Measurements from ENCODE around the gene FXYD1. TPM values are rescaled to one million over a fixed set of nuclear protein-coding genes. Genes with fewer than 3 reads are reported as not detected.
A peak's percentile ranks its signal among the peaks of the same experiment; 100 is the strongest.

The FXYD1 gene
- total RNA-seq, 1 experiment from 2014 or later = not detected

GRCh38 chr19:35105047-35105410 is 33.6 kb upstream of the FXYD1 start:
- H3K4me1 Mint-ChIP-seq (ENCODE audit: insufficient read depth, unreplicated experiment) = peaks cover 19% of the 10 kb centered on the region
- no peak for TF ChIP-seq CTCF (IDR thresholded peaks at IDR 0.05; ENCODE audit: unreplicated experiment)
- no peaks in the 10 kb centered on the region for H3K27me3 Mint-ChIP-seq (ENCODE audit: insufficient read depth, unreplicated experiment)
- H3K27ac Mint-ChIP-seq (ENCODE audit: low read depth, unreplicated experiment) = no peak overlapping the region
- H3K4me3 Mint-ChIP-seq (ENCODE audit: unreplicated experiment) = no peak overlapping the region
- no TSS peak for BruUV-seq (replicated peaks)
- no peak for DNase-seq (ENCODE audit: unreplicated experiment)
- intact Hi-C loops (cut with micrococcal nuclease) = no loop called here
- POLR2A ChIA-PET = no interaction called here
- CTCF ChIA-PET = interaction anchor here (1.3 kb wide), 1 partner anchor 10 kb away, joined by 4 read pairs; the partner anchor contains the start of gene FXYD3
- H3K36me3 Mint-ChIP-seq (ENCODE audit: insufficient read depth, unreplicated experiment) = no peaks in the 10 kb centered on the region
- no peaks in the 10 kb centered on the region for H3K9me3 Mint-ChIP-seq (ENCODE audit: unreplicated experiment)

- no peak overlapping the region for H3K27ac Mint-ChIP-seq (ENCODE audit: low read depth, unreplicated experiment)
- DNase-seq (ENCODE audit: unreplicated experiment) = no peak
- H3K4me3 Mint-ChIP-seq (ENCODE audit: unreplicated experiment) = no peak overlapping the region
- TF ChIP-seq CTCF (IDR thresholded peaks at IDR 0.05; ENCODE audit: unreplicated experiment) = no peak
- H3K36me3 Mint-ChIP-seq (ENCODE audit: insufficient read depth, unreplicated experiment) = no peaks in the 10 kb centered on the region
- ChIA-PET POLR2A (interaction anchor here (1.9 to 7.1 kb wide), 2 partner anchors 8 to 11 kb away, joined by 17 to 40 read pairs; partner anchors contain the start of gene FXYD3), CTCF (interaction anchor here (0.7 to 3.4 kb wide), 4 partner anchors 10 to 61 kb away, joined by 3 to 16 read pairs (median 8); partner anchors contain the start of genes FXYD3 and LGI4)
- BruUV-seq (replicated peaks) = no TSS peak
- no peaks in the 10 kb centered on the region for H3K27me3 Mint-ChIP-seq (ENCODE audit: insufficient read depth, unreplicated experiment)
- H3K9me3 Mint-ChIP-seq (ENCODE audit: unreplicated experiment) = no peaks in the 10 kb centered on the region
- peaks cover 21% of the 10 kb centered on the region for H3K4me1 Mint-ChIP-seq (ENCODE audit: insufficient read depth, unreplicated experiment)
- intact Hi-C loops (cut with micrococcal nuclease) = no loop called here
These were observed 33.0 kb upstream of the FXYD1 start for GRCh38 chr19:35105411-35106290.

- Mint-ChIP-seq H3K4me3 (ENCODE audit: unreplicated experiment) (no peak overlapping the region), H3K27me3 (ENCODE audit: insufficient read depth, unreplicated experiment) (no peaks in the 10 kb centered on the region), H3K4me1 (ENCODE audit: insufficient read depth, unreplicated experiment) (peaks cover 21% of the 10 kb centered on the region), H3K27ac (ENCODE audit: low read depth, unreplicated experiment) (no peak overlapping the region), H3K36me3 (ENCODE audit: insufficient read depth, unreplicated experiment) (no peaks in the 10 kb centered on the region), H3K9me3 (ENCODE audit: unreplicated experiment) (no peaks in the 10 kb centered on the region)
- no peak for DNase-seq (ENCODE audit: unreplicated experiment)
- BruUV-seq (replicated peaks) = no TSS peak
- CTCF ChIA-PET = interaction anchor here (0.7 to 3.4 kb wide), 3 partner anchors 29 to 62 kb away, joined by 3 to 16 read pairs (median 13); partner anchors contain the start of gene LGI4
- intact Hi-C loops (cut with micrococcal nuclease) = no loop called here
- TF ChIP-seq CTCF (IDR thresholded peaks at IDR 0.05; ENCODE audit: unreplicated experiment) = no peak
- POLR2A ChIA-PET = interaction anchor here (1.5 to 7.1 kb wide), 3 partner anchors 8 to 17 kb away, joined by 10 to 40 read pairs (median 17); partner anchors contain the start of gene FXYD3
These were observed 32.4 kb upstream of the FXYD1 start for GRCh38 chr19:35106291-35106583.

GRCh38 chr19:35106898-35107541 is 31.6 kb upstream of the FXYD1 start:
- no TSS peak for BruUV-seq (replicated peaks)
- Mint-ChIP-seq H3K9me3 (ENCODE audit: unreplicated experiment) (no peaks in the 10 kb centered on the region), H3K27ac (ENCODE audit: low read depth, unreplicated experiment) (peak overlapping the region; percentile 71), H3K36me3 (ENCODE audit: insufficient read depth, unreplicated experiment) (no peaks in the 10 kb centered on the region), H3K4me1 (ENCODE audit: insufficient read depth, unreplicated experiment) (peaks cover 21% of the 10 kb centered on the region), H3K27me3 (ENCODE audit: insufficient read depth, unreplicated experiment) (no peaks in the 10 kb centered on the region), H3K4me3 (ENCODE audit: unreplicated experiment) (peak overlapping the region; percentile 37)
- POLR2A ChIA-PET = interaction anchor here (1.5 to 7.1 kb wide), 3 partner anchors 9 to 16 kb away, joined by 10 to 40 read pairs (median 17); partner anchors contain the start of gene FXYD3
- CTCF ChIA-PET = interaction anchor here (0.7 to 3.4 kb wide), 4 partner anchors 28 to 123 kb away, joined by 3 to 16 read pairs (median 8); partner anchors contain the start of gene LGI4
- DNase-seq (ENCODE audit: unreplicated experiment) = no peak
- no peak for TF ChIP-seq CTCF (IDR thresholded peaks at IDR 0.05; ENCODE audit: unreplicated experiment)
- intact Hi-C loops (cut with micrococcal nuclease) = no loop called here

Measured in MCF 10A (cell line).